Measurements from ENCODE around the gene USP54.

DNA sequence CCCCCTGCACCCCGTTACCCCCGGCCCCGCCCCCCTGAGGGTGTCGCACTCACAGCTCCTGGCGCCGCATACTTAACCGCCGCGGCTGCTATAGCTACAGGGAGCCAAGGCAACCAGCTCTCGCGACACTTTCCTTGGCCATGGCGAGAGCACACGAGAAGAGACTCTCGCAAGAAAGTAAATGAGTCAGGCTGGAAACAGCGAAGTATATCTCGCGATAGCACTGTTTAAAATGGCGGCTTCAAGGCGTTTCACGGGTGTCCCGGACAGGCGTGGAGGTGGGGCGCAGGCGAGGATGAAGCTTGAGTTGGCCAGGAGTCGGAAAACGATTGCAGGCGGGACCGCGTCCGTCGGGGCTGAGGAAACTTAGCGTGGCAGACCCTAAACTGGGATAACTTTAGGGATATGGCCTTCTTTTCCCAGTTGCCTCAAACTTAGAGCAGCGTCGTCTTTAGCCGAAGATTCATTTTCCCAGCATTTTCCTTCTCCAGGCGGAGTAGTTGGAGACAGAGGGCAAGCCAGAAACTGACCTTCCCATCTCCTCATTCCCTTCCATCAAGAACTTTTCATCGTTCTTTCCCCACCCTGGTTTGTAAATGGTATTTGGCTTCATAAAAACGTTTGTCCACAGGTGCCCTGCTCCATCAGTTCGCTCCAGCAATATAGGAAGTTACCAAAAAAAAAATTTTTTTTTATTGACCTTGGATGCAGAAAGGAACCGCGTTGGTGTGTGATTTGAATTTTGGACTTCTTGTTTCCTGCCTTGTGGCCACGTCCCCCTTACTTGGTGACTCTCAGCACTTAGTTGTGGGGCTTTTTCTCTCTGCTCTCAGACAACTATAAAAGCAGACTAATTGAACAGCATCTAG lies 35.0 kb upstream of the USP54 start:
- TF ChIP-seq POLR2AphosphoS5 (IDR thresholded peaks at IDR 0.05; ENCODE audit: low read depth, low read length) (peak; percentile 89), SIN3A (IDR thresholded peaks at IDR 0.05; ENCODE audit: borderline replicate concordance, insufficient read depth, low read length) (peak; percentile 95), TAF1 (IDR thresholded peaks at IDR 0.05; ENCODE audit: borderline replicate concordance, insufficient read depth, low read length) (peak; percentile 81)
- TF ChIP-seq, protein P1, sequence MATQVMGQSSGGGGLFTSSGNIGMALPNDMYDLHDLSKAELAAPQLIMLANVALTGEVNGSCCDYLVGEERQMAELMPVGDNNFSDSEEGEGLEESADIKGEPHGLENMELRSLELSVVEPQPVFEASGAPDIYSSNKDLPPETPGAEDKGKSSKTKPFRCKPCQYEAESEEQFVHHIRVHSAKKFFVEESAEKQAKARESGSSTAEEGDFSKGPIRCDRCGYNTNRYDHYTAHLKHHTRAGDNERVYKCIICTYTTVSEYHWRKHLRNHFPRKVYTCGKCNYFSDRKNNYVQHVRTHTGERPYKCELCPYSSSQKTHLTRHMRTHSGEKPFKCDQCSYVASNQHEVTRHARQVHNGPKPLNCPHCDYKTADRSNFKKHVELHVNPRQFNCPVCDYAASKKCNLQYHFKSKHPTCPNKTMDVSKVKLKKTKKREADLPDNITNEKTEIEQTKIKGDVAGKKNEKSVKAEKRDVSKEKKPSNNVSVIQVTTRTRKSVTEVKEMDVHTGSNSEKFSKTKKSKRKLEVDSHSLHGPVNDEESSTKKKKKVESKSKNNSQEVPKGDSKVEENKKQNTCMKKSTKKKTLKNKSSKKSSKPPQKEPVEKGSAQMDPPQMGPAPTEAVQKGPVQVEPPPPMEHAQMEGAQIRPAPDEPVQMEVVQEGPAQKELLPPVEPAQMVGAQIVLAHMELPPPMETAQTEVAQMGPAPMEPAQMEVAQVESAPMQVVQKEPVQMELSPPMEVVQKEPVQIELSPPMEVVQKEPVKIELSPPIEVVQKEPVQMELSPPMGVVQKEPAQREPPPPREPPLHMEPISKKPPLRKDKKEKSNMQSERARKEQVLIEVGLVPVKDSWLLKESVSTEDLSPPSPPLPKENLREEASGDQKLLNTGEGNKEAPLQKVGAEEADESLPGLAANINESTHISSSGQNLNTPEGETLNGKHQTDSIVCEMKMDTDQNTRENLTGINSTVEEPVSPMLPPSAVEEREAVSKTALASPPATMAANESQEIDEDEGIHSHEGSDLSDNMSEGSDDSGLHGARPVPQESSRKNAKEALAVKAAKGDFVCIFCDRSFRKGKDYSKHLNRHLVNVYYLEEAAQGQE (IDR thresholded peaks at IDR 0.05; ENCODE audit: insufficient read depth in 1 of 2, low read depth in 2 of 2, low read length in 2 of 2), result 0 out of 4 replicates have a peak, but pooled peaks of 1 of the 2 experiments have one; percentile 5

All from PFSK-1 (cell line).